Measurements from ENCODE around the gene ZNF440.
A peak's percentile ranks its signal among the peaks of the same experiment; 100 is the strongest.
"Not testable (repeated sequence)": the region's sequence is repeated elsewhere in the genome, so short reads cannot be mapped to it uniquely, and the experiment has no call there.

Gene ZNF440

DNA sequence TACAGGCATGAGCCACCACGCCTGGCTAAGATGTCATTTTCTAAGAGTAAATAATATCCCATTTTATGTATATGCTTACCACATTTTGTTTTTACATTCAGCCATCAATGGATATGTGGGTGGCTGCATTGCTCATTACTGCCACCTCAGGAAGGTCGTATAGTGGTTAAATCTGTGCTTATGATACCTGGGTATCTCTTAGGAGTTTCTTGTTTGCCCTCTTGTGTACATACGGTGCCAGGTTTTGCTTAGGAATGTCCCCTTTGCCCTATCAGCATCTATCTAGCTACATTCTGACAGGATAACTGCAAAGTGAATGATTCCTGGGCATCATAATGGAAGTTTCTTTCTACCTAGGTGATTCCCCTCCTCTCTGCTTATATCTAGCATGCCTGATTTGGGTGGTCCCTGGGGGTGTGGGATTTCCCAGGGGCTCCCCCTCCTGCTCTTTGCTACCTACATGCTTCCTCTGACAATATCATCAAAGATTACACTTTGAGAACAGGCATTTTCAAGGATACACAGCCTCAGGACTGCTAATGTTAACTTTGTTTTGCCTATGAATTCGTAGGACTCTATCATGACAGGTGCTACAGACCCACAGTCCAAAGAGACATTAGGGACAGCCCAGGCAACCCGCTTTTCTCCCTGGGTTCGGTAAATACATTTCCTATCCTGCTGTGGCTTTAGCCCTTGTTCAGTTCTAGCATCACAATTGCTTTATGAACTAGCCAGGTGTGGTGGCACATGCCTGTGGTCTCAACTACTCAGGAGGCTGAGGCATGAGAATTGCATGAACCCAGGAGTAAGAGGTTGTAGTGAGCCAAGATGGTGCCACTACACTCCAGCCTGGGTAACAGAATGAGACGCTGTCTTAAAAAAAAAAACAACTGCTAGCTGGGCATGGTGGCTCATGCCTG, 15.1 kb downstream of the ZNF440 start:
- not testable (repeated sequence) for DNase-seq

- DNase-seq: no peak
Measured at GRCh38 chr19:11832253-11832912, 18.3 kb downstream of the ZNF440 start.

DNA sequence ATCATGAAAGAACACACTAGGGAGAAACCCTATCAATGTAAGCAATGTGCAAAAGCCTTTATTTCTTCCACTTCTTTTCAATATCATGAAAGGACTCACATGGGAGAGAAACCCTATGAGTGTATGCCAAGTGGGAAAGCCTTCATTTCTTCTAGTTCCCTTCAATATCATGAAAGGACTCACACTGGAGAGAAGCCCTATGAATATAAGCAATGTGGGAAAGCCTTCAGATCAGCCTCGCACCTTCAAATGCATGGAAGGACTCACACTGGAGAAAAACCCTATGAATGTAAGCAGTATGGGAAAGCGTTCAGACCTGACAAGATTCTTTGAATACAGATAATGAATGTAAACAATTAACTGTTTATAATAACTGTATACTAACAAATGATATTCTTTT, 19.5 kb downstream of the ZNF440 start:
- no peak for DNase-seq

DNA sequence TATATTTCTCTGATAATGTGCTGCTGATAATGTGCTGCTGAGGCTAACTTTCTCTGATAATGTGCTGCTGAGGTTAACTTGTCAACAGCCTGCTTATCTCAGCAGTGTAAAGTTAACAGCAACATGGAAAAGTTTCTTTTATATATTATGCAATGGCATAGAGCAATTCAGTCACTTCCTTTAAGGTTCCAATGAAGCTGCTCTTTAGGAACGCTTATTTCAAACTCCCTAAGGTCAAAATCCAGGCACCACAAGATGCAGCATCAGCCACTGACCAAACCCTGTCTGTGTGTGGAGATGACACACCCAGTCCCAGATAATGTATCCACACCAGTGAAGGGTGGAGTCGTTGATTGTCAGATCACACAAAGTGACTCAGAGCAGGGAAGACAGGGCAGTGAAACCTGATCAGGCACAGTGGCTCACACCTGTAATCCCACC, 21.6 kb downstream of the ZNF440 start:
- not testable (repeated sequence) for DNase-seq

DNA sequence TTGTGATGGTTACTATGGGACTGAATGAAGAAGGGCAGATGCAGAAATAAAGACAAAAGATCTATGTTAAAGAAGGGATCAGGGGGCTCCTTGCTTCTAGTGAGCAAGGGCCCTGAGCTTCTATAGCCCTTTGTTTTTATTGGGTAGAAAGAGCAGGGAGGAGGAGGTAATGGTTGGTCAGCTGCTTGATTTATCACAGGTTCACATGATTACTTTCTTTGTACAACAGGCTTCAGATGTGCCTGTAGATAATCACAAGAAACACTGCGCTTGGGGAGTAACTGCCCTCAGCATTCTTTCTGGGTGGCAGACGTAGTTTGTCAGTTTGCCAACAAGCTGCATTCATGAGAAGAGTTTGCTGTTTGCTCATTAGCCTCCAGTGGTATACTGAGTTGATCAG, 29.6 kb downstream of the ZNF440 start:
- no peak for DNase-seq

GRCh38 chr19:11847615-11848014, 33.5 kb downstream of the ZNF440 start:
- not testable (repeated sequence) for DNase-seq

- no peak for DNase-seq
Measured at GRCh38 chr19:11848200-11848593, 34.1 kb downstream of the ZNF440 start.

DNA sequence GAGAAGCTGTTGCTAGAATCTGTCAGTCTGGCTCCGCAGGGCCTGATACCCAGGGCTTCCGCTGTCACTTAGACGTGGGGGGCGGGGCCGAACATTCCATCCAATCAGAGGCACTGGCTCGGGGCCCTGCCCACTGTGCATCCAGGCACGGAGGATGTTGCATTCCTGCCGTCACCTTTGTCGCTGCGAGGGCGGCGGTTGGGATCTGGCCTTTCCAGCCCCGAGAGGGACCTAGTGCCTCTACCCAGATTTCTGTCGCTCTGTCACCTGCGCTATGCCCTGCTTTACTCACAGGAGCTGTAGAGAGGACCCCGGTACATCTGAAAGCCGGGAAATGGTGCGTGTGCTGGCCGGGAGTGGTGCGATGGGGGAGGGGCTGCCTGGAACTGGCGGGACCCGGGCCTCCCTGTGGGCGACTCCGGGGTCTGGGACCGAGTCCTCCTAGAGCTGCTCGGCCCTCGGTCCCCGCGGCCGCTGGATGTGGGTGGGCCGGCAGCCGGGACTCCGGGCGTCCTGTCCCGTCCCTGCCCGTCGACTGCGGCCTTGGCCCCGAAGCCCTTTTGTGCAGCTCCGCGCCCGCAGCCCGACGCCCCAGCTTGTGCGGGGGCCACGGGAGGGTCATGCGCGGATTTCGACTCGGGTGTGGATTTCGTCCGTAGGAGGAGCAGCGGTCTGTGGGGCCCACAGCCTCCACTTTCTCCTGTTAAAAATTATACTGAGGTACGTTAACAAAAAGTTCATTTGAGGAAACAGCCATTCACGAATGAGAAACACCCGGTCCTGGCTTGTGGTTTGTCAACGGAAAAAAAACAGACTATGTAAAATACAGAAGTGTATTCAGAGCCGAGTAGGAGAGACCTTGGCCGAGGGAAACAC, 34.8 kb downstream of the ZNF440 start, which contains the start of gene ZNF439:
Gene ZNF439 (plus strand): TSS at position 133 of the 876 bp plus-strand sequence. CDS start 142 bp downstream, at position 275.
- peak; percentile 64 for DNase-seq

DNA sequence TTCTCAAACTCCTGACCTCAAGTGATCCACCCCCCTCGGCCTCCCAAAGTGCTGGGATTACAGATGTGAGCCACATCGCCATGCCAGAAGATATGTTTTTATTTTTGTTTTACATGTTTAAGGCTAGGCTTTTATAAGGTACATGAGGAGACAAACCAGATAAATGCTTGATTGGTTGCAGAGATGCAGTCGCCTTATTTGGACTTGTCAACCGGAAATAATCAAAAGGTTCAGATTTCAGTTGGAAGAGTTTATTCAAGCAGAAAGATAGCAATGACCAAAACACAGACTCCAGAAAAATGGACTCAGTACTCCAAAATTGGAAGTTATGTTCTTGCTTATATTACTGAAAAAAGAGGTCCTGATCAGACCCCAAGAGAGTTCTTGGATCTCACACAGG, 36.2 kb downstream of the ZNF440 start:
- DNase-seq: not testable (repeated sequence)

- no peak for DNase-seq
Measured at GRCh38 chr19:11853358-11853757, 39.3 kb downstream of the ZNF440 start.

GRCh38 chr19:11856596-11857250, 42.6 kb downstream of the ZNF440 start:
- no peak for DNase-seq

DNA sequence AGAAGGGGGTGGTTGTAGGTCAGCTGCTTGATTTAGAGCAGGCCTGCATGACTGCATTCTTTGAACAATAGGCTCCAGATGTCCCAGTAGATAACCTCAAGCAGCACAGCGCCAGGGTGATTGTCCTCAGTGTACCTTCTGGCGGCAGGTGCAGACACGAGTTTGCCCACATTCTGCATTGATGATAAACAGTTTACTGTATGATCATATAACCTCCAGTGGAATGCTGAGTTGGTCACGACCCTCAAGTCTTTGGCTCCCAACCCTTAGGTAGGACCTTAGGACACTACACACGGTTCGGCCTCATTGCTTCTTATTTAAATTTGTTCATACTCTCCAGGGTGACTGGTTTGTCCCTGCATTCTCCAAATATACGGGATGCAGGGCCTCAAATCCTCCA, 46.6 kb downstream of the ZNF440 start:
- no peak for DNase-seq

GRCh38 chr19:11861301-11861700, 47.2 kb downstream of the ZNF440 start:
- no peak for DNase-seq

- not testable (repeated sequence) for DNase-seq
Measured at GRCh38 chr19:11867766-11868165, 53.7 kb downstream of the ZNF440 start.

GRCh38 chr19:11868188-11868587, 54.1 kb downstream of the ZNF440 start:
- no peak for DNase-seq

DNA sequence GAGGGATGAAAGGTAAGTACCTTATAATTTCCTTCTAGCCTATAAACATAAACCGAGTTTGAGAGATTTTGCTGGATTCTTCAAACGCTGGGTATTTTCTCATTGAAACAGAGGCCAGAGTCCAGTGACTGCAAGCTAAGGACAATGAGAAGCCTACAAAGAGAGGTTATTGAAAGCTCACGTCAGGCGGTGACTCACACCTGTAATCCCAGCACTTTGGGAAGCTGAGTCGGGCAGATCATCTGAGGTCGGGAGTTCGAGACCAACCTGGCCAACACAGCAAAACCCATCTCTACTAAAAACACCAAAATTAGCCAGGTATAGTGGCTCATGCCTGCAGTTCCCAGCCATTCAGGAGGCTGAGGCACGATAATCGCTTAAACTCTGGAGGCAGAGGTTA, 58.6 kb downstream of the ZNF440 start:
- DNase-seq: no peak

DNA sequence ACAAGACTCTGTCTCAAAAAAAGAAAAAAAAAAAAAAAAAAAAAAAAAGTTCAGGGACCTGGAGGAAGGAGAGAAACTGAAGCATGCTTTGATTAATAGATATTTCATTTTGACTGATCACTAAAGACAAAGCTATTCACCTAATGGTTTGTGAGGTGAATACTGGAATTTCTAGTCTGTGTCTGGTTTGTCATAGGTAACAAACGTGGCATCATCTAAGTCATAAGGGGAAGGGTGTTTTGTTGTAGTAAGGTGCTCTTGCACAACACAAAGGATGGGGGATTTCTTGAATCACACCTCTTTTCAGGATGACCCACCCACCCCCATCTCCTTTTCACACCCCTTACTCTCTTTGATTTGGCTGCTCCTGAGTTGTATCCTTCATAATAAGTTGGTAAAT, 59.7 kb downstream of the ZNF440 start:
- no peak for DNase-seq

GRCh38 chr19:11879687-11880266, 65.7 kb downstream of the ZNF440 start:
- DNase-seq: not testable (repeated sequence)

DNA sequence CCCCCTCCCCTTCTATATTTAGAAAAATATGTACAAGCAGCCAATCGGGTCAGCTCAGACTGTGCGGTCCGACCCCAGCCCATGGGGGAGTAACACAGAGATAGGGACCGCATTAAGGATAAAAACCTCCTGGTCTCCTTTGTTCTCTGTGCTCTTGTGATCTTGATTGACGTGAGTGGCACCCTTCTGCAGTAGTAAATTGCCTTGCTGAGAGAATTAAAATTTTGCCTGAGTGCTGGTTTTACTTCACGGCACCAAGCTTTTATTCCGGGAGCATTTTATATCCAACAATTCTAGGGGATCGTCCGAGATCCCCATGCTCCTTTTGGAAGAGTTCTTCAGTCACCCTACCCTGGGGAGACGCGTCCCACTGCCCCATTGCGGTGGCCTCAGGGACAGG, 66.5 kb downstream of the ZNF440 start:
- DNase-seq: no peak

DNA sequence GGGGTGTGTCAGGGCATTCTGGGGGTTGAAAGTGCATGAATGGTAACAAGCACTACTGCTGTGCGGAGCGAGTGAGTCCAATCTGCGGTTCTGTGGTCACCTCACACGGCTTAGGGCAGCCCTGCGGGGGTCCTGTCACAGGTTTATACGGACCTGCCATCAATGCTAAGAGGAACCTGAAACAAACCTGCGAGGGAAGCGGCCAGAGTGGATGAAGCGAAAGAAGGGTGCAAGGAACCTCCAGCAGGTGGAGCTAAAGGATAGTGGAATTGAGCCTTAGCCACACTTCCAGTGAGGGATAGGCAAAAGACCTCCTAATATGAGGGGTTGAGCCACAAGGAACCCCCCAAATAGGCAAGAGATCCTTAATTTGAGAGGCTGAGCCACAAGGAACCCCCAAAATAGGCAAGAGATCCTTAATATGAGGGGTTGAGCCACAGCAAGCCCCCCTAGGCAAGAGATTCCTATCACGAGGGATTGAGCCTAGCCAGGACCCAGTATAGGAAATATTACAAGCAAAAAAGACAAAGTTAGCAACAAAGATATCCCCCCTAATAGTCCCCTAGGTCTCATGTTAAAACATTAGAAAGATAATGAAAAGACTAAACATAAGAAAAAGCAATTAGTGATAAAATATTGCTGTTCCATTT, 67.2 kb downstream of the ZNF440 start:
- peak; percentile 36 for DNase-seq

- DNase-seq: no peak
Measured at GRCh38 chr19:11882606-11883005, 68.5 kb downstream of the ZNF440 start.
